Activated naive CD8-positive, alpha-beta T cell (primary cell): Measurements from ENCODE around the gene LRP1B.
"Not testable (repeated sequence)": the region's sequence is repeated elsewhere in the genome, so short reads cannot be mapped to it uniquely, and the experiment has no call there.

ENCODE experiments used
- H3K27ac Mint-ChIP-seq: one replicate; pipeline ENCODE4 v1.8.0; 2021; ENCODE audit warnings: mixed read lengths
- H3K27me3 Mint-ChIP-seq: one replicate; pipeline ENCODE4 v1.8.0; 2021; ENCODE audit warnings: mixed read lengths
- H3K36me3 Mint-ChIP-seq: one replicate; pipeline ENCODE4 v1.8.0; 2021; ENCODE audit warnings: mixed read lengths
- H3K4me1 Mint-ChIP-seq: one replicate; pipeline ENCODE4 v1.8.0; 2021; ENCODE audit warnings: low read depth, mixed read lengths
- H3K4me3 Mint-ChIP-seq: one replicate; pipeline ENCODE4 v1.8.0; 2021; ENCODE audit warnings: mild to moderate bottlenecking, mixed read lengths
- H3K9me3 Mint-ChIP-seq: one replicate; pipeline ENCODE4 v1.8.0; 2021; ENCODE audit warnings: low read depth, mixed read lengths

The LRP1B gene

DNA sequence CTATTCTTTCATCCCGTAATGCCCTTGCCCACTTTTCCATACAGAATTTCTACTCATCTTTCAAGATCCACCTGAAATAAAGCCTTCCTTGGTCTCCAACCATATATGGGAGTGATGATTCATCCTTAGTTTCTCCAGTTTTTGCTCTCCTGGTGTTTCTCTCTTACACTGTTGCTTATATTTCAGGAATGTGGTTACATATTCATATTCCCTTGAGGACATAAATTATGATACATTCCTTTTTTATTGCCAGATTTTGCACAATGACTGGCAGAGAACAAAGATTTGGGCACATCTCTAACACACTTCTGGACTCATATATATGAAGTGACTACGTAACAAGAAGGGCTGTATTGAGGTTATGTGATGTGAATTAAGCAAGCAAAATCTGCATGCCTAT is 1777.3 kb downstream of the LRP1B start:
- Mint-ChIP-seq H3K27ac (no peak overlapping the region), H3K36me3 (no peaks in the 10 kb centered on the region), H3K27me3 (no peaks in the 10 kb centered on the region), H3K9me3 (peaks cover 4% of the 10 kb centered on the region), H3K4me1 (no peaks in the 10 kb centered on the region), H3K4me3 (no peak overlapping the region)

DNA sequence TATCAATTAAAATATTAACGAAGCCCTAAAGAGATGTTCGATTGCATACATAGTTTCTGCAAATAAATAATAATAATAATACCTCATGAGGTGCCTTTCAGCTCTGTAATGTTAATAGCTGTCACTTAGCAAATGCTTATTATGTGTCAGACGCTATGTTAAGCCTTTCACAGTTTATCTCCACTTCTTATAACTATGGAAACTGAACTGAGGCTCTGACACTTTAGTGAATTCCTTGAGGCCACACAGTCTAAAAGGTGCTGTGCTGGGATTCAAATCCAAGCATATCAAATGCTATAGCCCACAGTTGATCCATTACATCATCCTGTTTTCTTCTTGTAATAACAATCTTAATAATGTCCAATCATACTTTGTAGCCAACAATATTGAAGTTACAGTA is 1779.1 kb downstream of the LRP1B start:
- H3K36me3 Mint-ChIP-seq = no peaks in the 10 kb centered on the region
- H3K27ac Mint-ChIP-seq = no peak overlapping the region
- H3K4me1 Mint-ChIP-seq = no peaks in the 10 kb centered on the region
- peaks cover 7% of the 10 kb centered on the region for H3K9me3 Mint-ChIP-seq
- no peak overlapping the region for H3K4me3 Mint-ChIP-seq
- no peaks in the 10 kb centered on the region for H3K27me3 Mint-ChIP-seq

DNA sequence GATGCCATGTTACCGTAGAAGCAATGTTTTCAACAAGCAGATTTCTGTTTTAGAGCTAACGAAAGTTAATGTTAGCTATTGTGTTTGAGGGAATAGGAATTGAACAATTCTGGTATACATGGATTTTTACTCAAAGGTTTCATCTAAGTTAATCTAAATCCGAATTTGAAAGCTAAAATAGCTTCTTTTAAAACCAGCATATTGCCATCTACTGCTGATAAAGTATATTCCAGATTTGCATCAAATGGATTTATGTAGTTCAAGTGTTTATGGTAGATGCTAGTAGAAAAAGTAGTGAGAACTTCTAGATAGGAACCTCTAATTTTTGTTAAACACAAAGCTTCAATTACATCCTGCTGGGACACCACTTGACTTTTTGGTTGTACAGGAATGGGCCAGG is 1781.1 kb downstream of the LRP1B start:
- H3K36me3 Mint-ChIP-seq = no peaks in the 10 kb centered on the region
- H3K4me1 Mint-ChIP-seq = no peaks in the 10 kb centered on the region
- H3K4me3 Mint-ChIP-seq = no peak overlapping the region
- H3K9me3 Mint-ChIP-seq = peaks cover 7% of the 10 kb centered on the region
- no peaks in the 10 kb centered on the region for H3K27me3 Mint-ChIP-seq
- H3K27ac Mint-ChIP-seq = no peak overlapping the region

DNA sequence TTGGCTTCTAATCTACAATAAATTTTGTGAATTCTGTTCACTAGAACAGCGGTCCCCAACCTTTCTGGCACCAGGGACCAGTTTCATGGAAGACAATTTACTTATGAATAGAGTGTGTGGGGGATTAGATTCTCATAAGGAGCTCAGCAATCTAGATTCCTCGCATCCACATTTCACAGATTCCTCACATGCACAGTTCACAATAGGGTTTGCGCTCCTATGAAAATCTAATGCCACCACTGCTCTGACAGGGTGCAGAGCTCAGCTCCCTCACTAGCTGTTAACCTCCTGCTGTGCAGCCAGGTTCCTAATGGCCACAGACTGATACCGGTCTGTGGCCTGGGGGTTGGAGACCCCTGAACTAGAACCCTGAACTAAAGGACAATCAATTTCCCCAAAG is 1782.0 kb downstream of the LRP1B start:
- Mint-ChIP-seq H3K9me3 (peaks cover 3% of the 10 kb centered on the region), H3K27me3 (no peaks in the 10 kb centered on the region), H3K36me3 (no peaks in the 10 kb centered on the region), H3K4me1 (no peaks in the 10 kb centered on the region), H3K27ac (no peak overlapping the region), H3K4me3 (no peak overlapping the region)

DNA sequence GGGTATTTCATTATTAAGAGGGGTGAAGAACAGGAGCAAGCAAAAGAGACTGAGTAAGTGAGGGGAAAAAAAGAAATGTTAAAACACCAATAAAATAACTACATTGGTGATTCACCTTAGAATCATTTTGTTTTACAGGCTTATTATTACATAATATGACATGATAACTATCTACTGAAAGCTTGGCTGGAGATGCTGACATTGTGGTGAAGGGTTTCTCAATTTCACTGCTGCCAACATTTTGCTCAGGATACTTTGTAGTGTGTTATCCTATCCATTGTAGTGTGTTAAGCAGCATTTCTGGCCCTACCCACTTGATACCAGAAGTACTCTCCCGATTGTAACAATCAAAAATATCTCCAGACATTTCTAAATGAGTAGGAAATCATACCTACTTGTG is 1786.0 kb downstream of the LRP1B start:
- Mint-ChIP-seq H3K27me3 (no peaks in the 10 kb centered on the region), H3K36me3 (no peaks in the 10 kb centered on the region), H3K4me3 (no peak overlapping the region), H3K4me1 (no peaks in the 10 kb centered on the region), H3K27ac (no peak overlapping the region), H3K9me3 (peaks cover 11% of the 10 kb centered on the region)

DNA sequence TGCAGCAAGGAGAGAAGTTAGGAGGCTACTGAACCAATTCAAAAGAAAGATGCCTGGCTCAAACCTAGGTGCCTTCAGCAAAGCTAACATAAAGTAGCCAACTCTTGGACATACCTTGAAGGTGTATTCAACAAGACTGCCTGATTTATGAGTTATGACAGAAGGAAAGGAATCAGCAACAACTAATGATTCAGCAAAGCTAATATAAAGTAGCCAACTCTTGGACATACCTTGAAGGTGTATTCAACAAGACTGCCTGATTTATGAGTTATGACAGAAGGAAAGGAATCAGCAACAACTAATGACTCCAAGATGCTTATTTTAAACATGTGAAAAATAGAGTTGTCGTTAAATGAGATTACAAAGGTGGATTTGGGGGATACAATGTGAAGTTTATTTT is 1786.5 kb downstream of the LRP1B start:
- not testable (repeated sequence) for H3K27ac Mint-ChIP-seq, H3K4me1 Mint-ChIP-seq, H3K4me3 Mint-ChIP-seq, H3K27me3 Mint-ChIP-seq, H3K36me3 Mint-ChIP-seq
- peaks cover 11% of the 10 kb centered on the region for H3K9me3 Mint-ChIP-seq

DNA sequence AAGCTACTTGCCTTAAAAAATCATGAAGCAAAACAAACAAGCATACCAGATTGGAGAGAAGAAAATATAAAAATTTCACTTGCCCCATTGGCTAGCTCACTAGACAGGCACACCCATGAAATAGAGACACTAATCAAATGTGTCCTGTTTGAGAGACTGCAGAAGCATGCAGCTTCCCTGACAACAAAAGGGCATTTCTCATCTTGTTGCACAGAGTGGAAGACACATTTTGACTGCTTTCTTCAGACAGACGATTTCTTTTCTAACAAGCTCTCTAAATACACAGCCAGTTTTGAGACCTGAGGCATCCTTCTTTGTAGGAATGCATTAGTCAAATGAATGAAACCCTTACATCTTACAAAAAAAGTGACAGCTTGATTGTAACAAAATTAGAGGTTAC is 1792.0 kb downstream of the LRP1B start:
- H3K4me3 Mint-ChIP-seq = no peak overlapping the region
- no peak overlapping the region for H3K27ac Mint-ChIP-seq
- no peaks in the 10 kb centered on the region for H3K4me1 Mint-ChIP-seq
- H3K9me3 Mint-ChIP-seq = peaks cover 11% of the 10 kb centered on the region
- no peaks in the 10 kb centered on the region for H3K27me3 Mint-ChIP-seq
- no peaks in the 10 kb centered on the region for H3K36me3 Mint-ChIP-seq

DNA sequence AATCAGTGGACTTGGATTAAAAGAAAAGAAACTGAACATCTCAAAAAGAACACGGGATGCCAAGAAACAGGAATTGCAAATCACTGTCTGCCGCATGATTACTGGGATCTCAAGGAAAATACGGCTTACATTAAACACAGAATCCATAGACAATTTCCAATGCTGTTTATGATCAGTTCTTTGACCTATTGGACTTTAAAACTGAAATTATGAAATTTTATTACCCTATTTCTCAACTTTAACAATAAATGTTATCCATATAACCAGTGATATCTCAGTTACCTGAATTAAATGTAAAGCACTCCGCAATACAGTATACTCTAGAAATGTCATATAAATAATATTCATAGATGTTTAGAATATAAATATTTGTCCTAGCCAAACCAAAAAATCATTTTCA is 1793.8 kb downstream of the LRP1B start:
- no peaks in the 10 kb centered on the region for H3K36me3 Mint-ChIP-seq
- H3K9me3 Mint-ChIP-seq = peaks cover 16% of the 10 kb centered on the region
- H3K4me1 Mint-ChIP-seq = no peaks in the 10 kb centered on the region
- H3K27ac Mint-ChIP-seq = no peak overlapping the region
- no peak overlapping the region for H3K4me3 Mint-ChIP-seq
- no peaks in the 10 kb centered on the region for H3K27me3 Mint-ChIP-seq

DNA sequence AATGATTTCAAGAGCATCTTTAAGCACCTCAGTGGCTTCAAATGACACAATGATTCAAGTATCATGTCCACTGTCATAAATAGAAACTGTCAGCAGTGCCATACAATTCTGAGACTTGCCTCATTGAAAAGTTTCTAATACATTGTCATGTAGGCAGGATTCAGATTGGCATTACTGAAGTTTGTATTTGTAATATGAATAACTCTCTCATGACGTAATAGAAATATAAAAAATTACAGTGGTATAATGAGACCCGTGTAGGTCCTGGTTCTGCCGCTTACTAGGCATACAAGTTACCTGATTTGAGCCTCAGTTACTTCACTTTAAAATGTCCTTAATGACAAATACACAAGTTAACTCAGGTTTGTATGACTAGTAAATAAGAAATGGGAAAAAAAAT is 1814.5 kb downstream of the LRP1B start:
- H3K4me1 Mint-ChIP-seq = no peaks in the 10 kb centered on the region
- no peaks in the 10 kb centered on the region for H3K36me3 Mint-ChIP-seq
- H3K27ac Mint-ChIP-seq = no peak overlapping the region
- peaks cover 4% of the 10 kb centered on the region for H3K9me3 Mint-ChIP-seq
- H3K27me3 Mint-ChIP-seq = no peaks in the 10 kb centered on the region
- no peak overlapping the region for H3K4me3 Mint-ChIP-seq

DNA sequence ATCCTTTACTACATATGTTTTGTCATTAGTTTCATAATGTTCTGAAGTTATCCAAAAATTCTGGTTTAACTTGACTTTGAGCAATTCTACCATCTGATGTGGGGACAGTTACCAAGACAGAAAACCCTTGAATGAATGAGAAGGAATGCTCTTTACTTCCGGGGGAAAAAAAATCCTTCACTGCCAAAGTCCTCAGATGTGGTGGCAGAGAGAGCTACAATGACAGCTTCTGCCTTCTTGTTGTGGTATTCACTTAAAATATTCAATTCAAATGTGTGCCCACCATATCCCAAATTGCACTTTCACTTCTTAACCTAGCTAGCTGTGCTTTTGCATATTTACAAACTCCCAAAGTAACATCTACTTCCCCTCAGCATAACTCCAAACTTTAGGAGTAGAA is 1818.9 kb downstream of the LRP1B start:
- H3K9me3 Mint-ChIP-seq = peaks cover 5% of the 10 kb centered on the region
- no peaks in the 10 kb centered on the region for H3K27me3 Mint-ChIP-seq
- no peaks in the 10 kb centered on the region for H3K36me3 Mint-ChIP-seq
- H3K27ac Mint-ChIP-seq = no peak overlapping the region
- H3K4me1 Mint-ChIP-seq = no peaks in the 10 kb centered on the region
- no peak overlapping the region for H3K4me3 Mint-ChIP-seq

DNA sequence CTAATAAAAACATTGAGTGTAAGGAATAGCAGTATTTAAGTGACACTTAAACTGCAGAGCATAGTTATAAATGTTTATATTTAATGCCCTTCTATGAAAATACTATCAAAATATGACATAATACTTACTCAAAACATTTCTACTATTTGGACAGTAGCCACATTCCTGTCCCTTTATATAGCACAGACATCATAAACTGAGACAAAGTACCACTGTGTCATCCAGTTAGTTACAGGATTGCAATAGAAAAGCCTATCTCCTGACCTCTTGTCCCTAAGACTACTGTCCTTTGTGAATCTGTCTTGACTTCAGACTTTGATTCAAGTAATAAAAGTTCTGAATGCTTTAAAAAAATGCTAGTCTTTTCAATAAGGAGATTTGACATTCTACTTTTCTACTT is 1822.1 kb downstream of the LRP1B start:
- Mint-ChIP-seq H3K36me3 (no peaks in the 10 kb centered on the region), H3K27me3 (no peaks in the 10 kb centered on the region), H3K4me1 (no peaks in the 10 kb centered on the region), H3K27ac (no peak overlapping the region), H3K9me3 (peaks cover 5% of the 10 kb centered on the region), H3K4me3 (no peak overlapping the region)

DNA sequence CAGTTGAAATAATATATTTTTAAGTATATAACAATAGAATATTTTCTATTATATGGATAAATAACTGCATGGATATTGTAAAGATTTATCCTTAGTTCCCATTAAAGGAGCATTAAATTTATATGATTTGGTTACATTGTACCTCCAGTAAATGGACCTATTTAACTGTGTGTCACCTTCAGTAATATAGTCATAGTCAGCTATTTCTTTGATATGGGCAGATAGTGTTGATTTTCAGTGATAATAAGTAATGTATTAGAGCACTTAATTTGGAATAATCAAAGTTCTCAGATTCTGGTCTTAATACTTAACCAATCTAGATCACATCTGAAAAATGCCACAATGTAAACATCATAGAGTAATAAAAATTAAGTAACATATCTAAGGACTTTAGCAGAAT is 1823.3 kb downstream of the LRP1B start:
- no peak overlapping the region for H3K27ac Mint-ChIP-seq
- H3K9me3 Mint-ChIP-seq = peaks cover 5% of the 10 kb centered on the region
- no peaks in the 10 kb centered on the region for H3K27me3 Mint-ChIP-seq
- no peak overlapping the region for H3K4me3 Mint-ChIP-seq
- no peaks in the 10 kb centered on the region for H3K4me1 Mint-ChIP-seq
- H3K36me3 Mint-ChIP-seq = no peaks in the 10 kb centered on the region

DNA sequence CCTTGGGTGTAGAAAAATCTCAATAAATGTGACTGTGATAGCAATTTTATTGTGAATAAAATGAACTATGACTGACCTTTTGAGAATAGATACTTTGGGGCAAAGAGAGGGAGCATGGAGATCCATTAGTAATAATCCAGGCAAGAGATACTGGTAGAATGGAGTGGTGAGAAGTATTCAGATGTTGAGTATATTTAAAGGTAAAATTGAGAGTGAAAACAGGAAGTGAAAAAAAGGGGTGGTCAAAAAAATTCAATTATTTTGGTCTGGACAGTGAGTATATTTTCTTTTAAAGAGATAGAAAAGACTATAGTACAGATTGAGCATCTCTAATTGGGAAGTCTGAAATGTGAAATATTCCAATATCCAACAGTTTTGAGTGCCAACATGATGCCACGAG is 1835.0 kb downstream of the LRP1B start:
- H3K4me3 Mint-ChIP-seq = no peak overlapping the region
- H3K9me3 Mint-ChIP-seq = peaks cover 4% of the 10 kb centered on the region
- H3K4me1 Mint-ChIP-seq = no peaks in the 10 kb centered on the region
- H3K36me3 Mint-ChIP-seq = no peaks in the 10 kb centered on the region
- no peaks in the 10 kb centered on the region for H3K27me3 Mint-ChIP-seq
- H3K27ac Mint-ChIP-seq = no peak overlapping the region

DNA sequence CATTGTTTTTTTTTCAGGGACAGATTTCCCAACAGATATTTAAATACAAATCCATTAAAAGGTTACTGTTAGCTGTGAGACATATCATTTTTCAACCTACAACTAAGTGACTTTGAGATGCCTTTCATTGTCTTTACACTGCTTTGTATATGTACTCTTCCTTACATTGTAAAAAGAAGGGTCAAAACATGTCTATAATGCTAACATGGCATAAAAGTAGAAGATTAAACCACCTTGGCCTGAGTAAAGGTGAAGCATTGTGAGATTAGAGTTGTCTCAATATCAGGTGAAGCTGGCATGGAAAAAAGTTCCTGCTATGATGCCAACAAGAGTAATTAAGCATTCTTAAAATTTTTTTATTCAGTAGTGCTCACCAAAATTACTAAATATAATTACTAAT is 1842.1 kb downstream of the LRP1B start:
- Mint-ChIP-seq H3K9me3 (no peaks in the 10 kb centered on the region), H3K27ac (no peak overlapping the region), H3K27me3 (no peaks in the 10 kb centered on the region), H3K4me1 (no peaks in the 10 kb centered on the region), H3K4me3 (no peak overlapping the region), H3K36me3 (no peaks in the 10 kb centered on the region)

DNA sequence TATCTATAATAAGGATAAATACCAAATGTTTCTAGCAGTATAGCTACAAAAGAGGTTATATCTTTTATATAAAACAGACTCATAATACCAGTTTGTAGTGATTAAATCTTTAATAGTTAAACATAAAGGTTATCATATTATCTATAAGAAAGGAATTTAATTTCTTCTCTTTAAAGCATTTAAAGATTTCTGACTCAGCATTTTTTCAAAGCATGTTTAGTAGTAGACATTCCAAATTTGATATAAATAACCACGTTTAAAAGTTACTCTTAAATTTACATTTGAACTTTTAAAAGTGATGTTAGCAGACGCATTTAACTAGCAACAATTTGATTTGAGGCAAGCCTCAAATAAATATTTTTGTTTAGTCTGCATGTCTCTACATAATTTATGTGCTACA is 1842.6 kb downstream of the LRP1B start:
- Mint-ChIP-seq H3K4me3 (no peak overlapping the region), H3K9me3 (no peaks in the 10 kb centered on the region), H3K4me1 (no peaks in the 10 kb centered on the region), H3K36me3 (no peaks in the 10 kb centered on the region), H3K27ac (no peak overlapping the region), H3K27me3 (no peaks in the 10 kb centered on the region)

DNA sequence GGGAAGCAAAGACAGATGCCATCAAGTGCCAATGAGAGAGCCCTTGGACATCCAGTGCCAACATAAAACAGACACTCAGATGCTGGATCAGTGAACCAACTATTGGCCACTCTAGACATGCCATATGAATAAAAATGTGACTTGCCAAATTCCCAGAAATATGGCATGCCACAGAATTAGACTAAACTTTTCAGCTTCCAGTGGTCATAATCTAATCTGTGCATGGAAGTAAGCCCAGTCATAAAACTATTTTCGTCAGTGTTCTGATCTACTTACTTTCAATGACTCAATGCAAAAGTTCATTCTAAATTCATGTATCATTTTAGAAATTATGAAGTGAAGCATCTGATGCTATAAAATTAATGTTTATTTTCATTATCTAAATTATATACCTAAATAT is 1844.4 kb downstream of the LRP1B start:
- no peak overlapping the region for H3K4me3 Mint-ChIP-seq
- H3K36me3 Mint-ChIP-seq = no peaks in the 10 kb centered on the region
- no peaks in the 10 kb centered on the region for H3K4me1 Mint-ChIP-seq
- no peaks in the 10 kb centered on the region for H3K27me3 Mint-ChIP-seq
- H3K9me3 Mint-ChIP-seq = peaks cover 4% of the 10 kb centered on the region
- H3K27ac Mint-ChIP-seq = no peak overlapping the region

DNA sequence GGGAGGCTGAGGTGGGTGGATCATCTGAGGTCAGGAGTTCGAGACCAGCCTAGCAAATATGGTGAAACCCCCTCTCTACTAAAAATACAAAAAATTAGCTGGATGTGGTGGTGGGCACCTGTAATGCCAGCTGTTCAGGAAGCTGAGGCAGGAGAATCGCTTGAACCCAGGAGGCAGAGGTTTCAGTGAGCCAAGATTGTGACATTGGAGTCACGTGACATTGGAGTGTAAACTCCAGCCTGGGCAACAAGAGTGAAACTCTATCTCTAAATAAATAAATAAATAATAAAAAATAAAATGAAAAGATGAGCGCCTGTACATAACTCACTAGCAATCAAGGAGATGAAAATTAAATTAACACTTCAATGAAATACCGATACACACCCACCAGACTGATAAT is 1853.5 kb downstream of the LRP1B start:
- H3K4me3 Mint-ChIP-seq, H3K36me3 Mint-ChIP-seq, H3K27ac Mint-ChIP-seq, H3K9me3 Mint-ChIP-seq, H3K27me3 Mint-ChIP-seq, H3K4me1 Mint-ChIP-seq: not testable (repeated sequence)
